Liver (tissue), 9 donors: ENCODE results near the gene RRP12. TPM values are rescaled to one million over a fixed set of nuclear protein-coding genes. Genes with fewer than 3 reads are reported as not detected.
A peak's percentile ranks its signal among the peaks of the same experiment; 100 is the strongest.

ENCODE experiments used
- DNase-seq: peaks from one replicate; pipeline ENCODE4 v3.0.0-alpha.2; 2017; ENCODE audit warnings: low spot score
- H3K27ac ChIP-seq, 2 donors: one replicate each; pipeline ENCODE4 v1.7.0; 2013; ENCODE audit warnings: inconsistent platforms in 2 of 2, low read length in 2 of 2, control low read depth in 1 of 2, low read depth in 1 of 2, mild to moderate bottlenecking in 1 of 2
- H3K27me3 ChIP-seq, 4 donors: one replicate each; pipeline versions ENCODE4 v1.6.1 to v1.7.0; 2013; ENCODE audit warnings: low read length in 3 of 4, inconsistent platforms in 1 of 4, mild to moderate bottlenecking in 1 of 4, moderate library complexity in 1 of 4; ENCODE audit not compliant: control insufficient read depth in 4 of 4, insufficient read depth in 4 of 4
- H3K36me3 ChIP-seq, 4 donors: one replicate each; pipeline versions ENCODE4 v1.6.1 to v1.7.0; 2013; ENCODE audit warnings: low read length in 3 of 4, mild to moderate bottlenecking in 3 of 4, low read depth in 1 of 4, moderate library complexity in 1 of 4; ENCODE audit not compliant: control insufficient read depth in 4 of 4, insufficient read depth in 3 of 4
- H3K4me1 ChIP-seq, 4 donors: one replicate each; pipeline versions ENCODE4 v1.6.1 to v1.7.0; 2013; ENCODE audit warnings: low read length in 3 of 4, mild to moderate bottlenecking in 3 of 4, moderate library complexity in 1 of 4; ENCODE audit not compliant: control insufficient read depth in 4 of 4, insufficient read depth in 4 of 4
- H3K4me3 ChIP-seq, 3 donors: one replicate each; pipeline versions ENCODE4 v1.6.1 to v1.7.0; 2013; ENCODE audit warnings: low read length in 3 of 3, control low read depth in 1 of 3, low read depth in 1 of 3, mild to moderate bottlenecking in 1 of 3
- H3K9ac ChIP-seq, 2 donors: one replicate each; pipeline ENCODE4 v1.7.0; 2013; ENCODE audit warnings: low read length in 2 of 2, mild to moderate bottlenecking in 2 of 2, moderate library complexity in 2 of 2, control low read depth in 1 of 2, low read depth in 1 of 2
- H3K9me3 ChIP-seq, 4 donors: one replicate each; pipeline versions ENCODE4 v1.6.1 to v1.7.0; 2013; ENCODE audit warnings: low read length in 3 of 4; ENCODE audit not compliant: control insufficient read depth in 4 of 4
- ATF3 ChIP-seq: IDR thresholded peaks from 2 replicates; pipeline ENCODE4 v1.6.1; 2016; ENCODE audit warnings: antibody characterized with exemption
- CTCF ChIP-seq: fragments of 150-350 bp; IDR thresholded peaks from 2 replicates; pipeline ENCODE4 v1.5.1; 2017; ENCODE audit warnings: improper control_type of control experiment, low read depth, low read length; ENCODE audit not compliant: missing input control
- EGR1 ChIP-seq, 2 donors: IDR thresholded peaks; 2 replicates each; pipeline ENCODE4 v1.6.1; 2016 to 2018; ENCODE audit warnings: antibody characterized with exemption in 2 of 2, low read depth in 2 of 2
- FOXA1 ChIP-seq: IDR thresholded peaks from 2 replicates; pipeline ENCODE4 v1.6.1; 2016; ENCODE audit warnings: antibody characterized with exemption
- FOXA2 ChIP-seq: IDR thresholded peaks from 2 replicates; pipeline ENCODE4 v1.6.1; 2016; ENCODE audit warnings: antibody characterized with exemption
- GABPA ChIP-seq, 2 donors: IDR thresholded peaks in 1 of 2; conservative IDR thresholded peaks in 1 of 2; 2 replicates each; pipeline ENCODE4 v1.6.1; 2016; ENCODE audit warnings: antibody characterized with exemption in 2 of 2, mild to moderate bottlenecking in 1 of 2, moderate library complexity in 1 of 2
- HNF4A ChIP-seq, 2 donors: conservative IDR thresholded peaks; 2 replicates each; pipeline ENCODE4 v1.6.1; 2016; ENCODE audit warnings: antibody characterized with exemption in 2 of 2, mild to moderate bottlenecking in 2 of 2
- HNF4G ChIP-seq: IDR thresholded peaks from 2 replicates; pipeline ENCODE4 v1.6.1; 2016; ENCODE audit warnings: antibody characterized with exemption
- JUND ChIP-seq, 2 donors: IDR thresholded peaks; 2 replicates each; pipeline ENCODE4 v1.6.1; 2016; ENCODE audit warnings: antibody characterized with exemption in 2 of 2
- MAX ChIP-seq: IDR thresholded peaks from 2 replicates; pipeline ENCODE4 v1.6.1; 2016; ENCODE audit warnings: antibody characterized with exemption
- NR2F2 ChIP-seq: IDR thresholded peaks from 2 replicates; pipeline ENCODE4 v1.6.1; 2016; ENCODE audit warnings: antibody characterized with exemption
- RAD21 ChIP-seq, 2 donors: IDR thresholded peaks; 2 replicates each; pipeline ENCODE4 v1.6.1; 2016; ENCODE audit warnings: antibody characterized with exemption in 2 of 2, mild to moderate bottlenecking in 2 of 2
- REST ChIP-seq: IDR thresholded peaks from 2 replicates; pipeline ENCODE4 v1.6.1; 2016; ENCODE audit warnings: antibody characterized with exemption, mild to moderate bottlenecking
- RXRA ChIP-seq, 2 donors: IDR thresholded peaks; 2 replicates each; pipeline ENCODE4 v1.6.1; 2017 to 2018; ENCODE audit warnings: antibody characterized with exemption in 2 of 2, mild to moderate bottlenecking in 1 of 2
- SP1 ChIP-seq: IDR thresholded peaks from 2 replicates; pipeline ENCODE4 v1.6.1; 2018; ENCODE audit warnings: antibody characterized with exemption, mild to moderate bottlenecking
- TAF1 ChIP-seq: conservative IDR thresholded peaks from 2 replicates; pipeline ENCODE4 v1.6.1; 2016; ENCODE audit warnings: antibody characterized with exemption, mild to moderate bottlenecking
- YY1 ChIP-seq: IDR thresholded peaks from 2 replicates; pipeline ENCODE4 v1.6.1; 2016; ENCODE audit warnings: antibody characterized with exemption, mild to moderate bottlenecking
- ZBTB33 ChIP-seq: IDR thresholded peaks from 2 replicates; pipeline ENCODE4 v1.6.1; 2016; ENCODE audit warnings: antibody characterized with exemption
- WGBS: extraction: QIAGEN DNeasy Blood & Tissue Kit; methylation state at CpG from one replicate; pipeline ENCODE4 v1.1.7; 2013; 5-methylcytosine and 5-hydroxymethylcytosine counted together
- polyA plus RNA-seq, 2 donors: library from polyadenylated mRNA; stranded (reverse) in 1 of 2; unstranded in 1 of 2; fragments of 200-250 nt in 1 of 2; fragments of >200 nt in 1 of 2; fragmentation: Nextera tagmentation in 1 of 2; extraction: Ambion mirVana in 1 of 2; gene quantifications; one replicate each; pipeline versions ENCODE4 v1.2.1 to v1.2.3, GENCODE V29; 2013 to 2015
- total RNA-seq, 2 donors: library from RNA; depleted of rRNA; stranded (reverse); fragments of >200 nt; gene quantifications; one replicate each; pipeline ENCODE4 v1.2.3, GENCODE V29; 2014
- donor health status: healthy.
- donor health status: healthy.
- donor health status: healthy.
- donor health status: healthy.
- donor health status: healthy.

The RRP12 gene
- total and polyA plus RNA-seq, 4 donors: 5.7 to 9.6 (median 6.9) TPM

- Histone ChIP-seq H3K36me3 (no peaks in the 10 kb centered on the region), H3K27ac (peak overlapping the region; percentile 90 to 95), H3K4me1 (peaks cover 12 to 36% (median 27%) of the 10 kb centered on the region in 4 donors), H3K27me3 (no peaks in the 10 kb centered on the region), H3K9ac (peak overlapping the region; percentile 79 to 98), H3K4me3 (peak overlapping the region; percentile 78 to 87 (median 84)), H3K9me3 (no peaks in the 10 kb centered on the region)
- TF ChIP-seq FOXA2 (no peak), RAD21 (IDR thresholded peaks at IDR 0.05) (no peak), FOXA1 (no peak), REST (no peak), NR2F2 (no peak), ZBTB33 (no peak), HNF4A (conservative IDR thresholded peaks at IDR 0.05) (no peak), GABPA (IDR thresholded peaks at IDR 0.05 in 1 of 2, conservative IDR thresholded peaks at IDR 0.05 in 1 of 2) (no peak), TAF1 (no peak), RXRA (IDR thresholded peaks at IDR 0.05) (no peak), HNF4G (no peak), ATF3 (no peak), JUND (IDR thresholded peaks at IDR 0.05) (no peak), EGR1 (IDR thresholded peaks at IDR 0.05; ENCODE audit: low read depth in 2 of 2) (no peak), SP1 (no peak), YY1 (no peak)
- no peak for DNase-seq
- 2% methylated on average over 7 of the region's 7 CpGs for WGBS
Observed at GRCh38 chr10:97333351-97333600, 67.9 kb downstream of the RRP12 start.

- Histone ChIP-seq H3K36me3 (no peaks in the 10 kb centered on the region), H3K27me3 (no peaks in the 10 kb centered on the region), H3K4me3 (peak overlapping the region; percentile 78 to 87 (median 84)), H3K27ac (peak overlapping the region; percentile 90 to 95), H3K9me3 (no peaks in the 10 kb centered on the region), H3K4me1 (peaks cover 13 to 41% (median 31%) of the 10 kb centered on the region in 4 donors), H3K9ac (peak overlapping the region; percentile 79 to 98)
- WGBS: 5% methylated on average over 18 of the region's 18 CpGs
- no peak for DNase-seq
- peak; percentile 57 for TF ChIP-seq MAX
- peak; percentile 31 for TF ChIP-seq YY1
- TF ChIP-seq FOXA2: no peak
- no peak for TF ChIP-seq GABPA (IDR thresholded peaks at IDR 0.05 in 1 of 2, conservative IDR thresholded peaks at IDR 0.05 in 1 of 2)
- TF ChIP-seq RAD21 (IDR thresholded peaks at IDR 0.05): peak; percentile 78 to 79
- no peak for TF ChIP-seq HNF4G
- peak; percentile 37 to 48 for TF ChIP-seq RXRA (IDR thresholded peaks at IDR 0.05)
- peak; percentile 36 for TF ChIP-seq CTCF
- no peak for TF ChIP-seq ATF3
- TF ChIP-seq JUND (IDR thresholded peaks at IDR 0.05): no peak
- peak; percentile 71 for TF ChIP-seq TAF1
- TF ChIP-seq EGR1 (IDR thresholded peaks at IDR 0.05; ENCODE audit: low read depth in 2 of 2): no peak
- peak; percentile 53 for TF ChIP-seq REST
- TF ChIP-seq NR2F2: peak; percentile 12
- TF ChIP-seq HNF4A (conservative IDR thresholded peaks at IDR 0.05): no peak
- no peak for TF ChIP-seq FOXA1
- no peak for TF ChIP-seq SP1
Observed at GRCh38 chr10:97332591-97333350, 68.4 kb downstream of the RRP12 start.
